Skeletal muscle cell (primary cell): ENCODE data around the gene GPER1.

Experiments
- DNase-seq: peaks from one replicate; pipeline ENCODE4 v3.0.0-alpha.2; 2010; ENCODE audit warnings: low read depth
- H3K4me3 ChIP-seq: 2 replicates; pipeline ENCODE4 v1.5.1; 2011; ENCODE audit warnings: low read depth, mild to moderate bottlenecking, control low read depth, low read length, moderate library complexity

GPER1 gene

GRCh38 chr7:1098243-1099153, 10.6 kb downstream of the GPER1 start:
- DNase-seq, result no peak

GRCh38 chr7:1099154-1099542, 11.2 kb downstream of the GPER1 start:
- H3K4me3 ChIP-seq, result no peak overlapping the region
- no peak for DNase-seq

More at GRCh38 chr7:1098243-1099153, 10.6 kb downstream of the GPER1 start:
- no peak overlapping the region for H3K4me3 ChIP-seq

GRCh38 chr7:1099637-1100036, 11.7 kb downstream of the GPER1 start:
- no peak for DNase-seq
- H3K4me3 ChIP-seq, result no peak overlapping the region

- H3K4me3 ChIP-seq, result no peak overlapping the region
- DNase-seq, result no peak
Observed at GRCh38 chr7:1100386-1100785, 12.5 kb downstream of the GPER1 start.

GRCh38 chr7:1100834-1101562, 13.1 kb downstream of the GPER1 start:
- DNase-seq, result no peak
- H3K4me3 ChIP-seq, result no peak overlapping the region

GRCh38 chr7:1101563-1102431, 13.9 kb downstream of the GPER1 start:
- no peak for DNase-seq
- no peak overlapping the region for H3K4me3 ChIP-seq

- no peak for DNase-seq
- no peak overlapping the region for H3K4me3 ChIP-seq
Observed at GRCh38 chr7:1103009-1103788, 15.3 kb downstream of the GPER1 start.

- H3K4me3 ChIP-seq, result no peak overlapping the region
- DNase-seq, result no peak
Observed at GRCh38 chr7:1103789-1104515, 16.0 kb downstream of the GPER1 start.

GRCh38 chr7:1104516-1105179, 16.7 kb downstream of the GPER1 start:
- no peak overlapping the region for H3K4me3 ChIP-seq
- no peak for DNase-seq

- no peak overlapping the region for H3K4me3 ChIP-seq
- DNase-seq, result no peak
Observed at GRCh38 chr7:1105189-1105588, 17.3 kb downstream of the GPER1 start.

GRCh38 chr7:1106063-1106792, 18.3 kb downstream of the GPER1 start:
- H3K4me3 ChIP-seq, result no peak overlapping the region
- DNase-seq, result no peak

- DNase-seq, result no peak
Observed at GRCh38 chr7:1106793-1107421, 19.0 kb downstream of the GPER1 start.

GRCh38 chr7:1108264-1108920, 20.5 kb downstream of the GPER1 start:
- no peak for DNase-seq
- H3K4me3 ChIP-seq, result no peak overlapping the region

More at GRCh38 chr7:1106793-1107421, 19.0 kb downstream of the GPER1 start:
- no peak overlapping the region for H3K4me3 ChIP-seq

GRCh38 chr7:1109581-1110310, 21.8 kb downstream of the GPER1 start:
- no peak overlapping the region for H3K4me3 ChIP-seq
- DNase-seq, result no peak

GRCh38 chr7:1110358-1110757, 22.4 kb downstream of the GPER1 start:
- DNase-seq, result no peak
- no peak overlapping the region for H3K4me3 ChIP-seq

- no peak for DNase-seq
- no peak overlapping the region for H3K4me3 ChIP-seq
Observed at GRCh38 chr7:1111156-1111555, 23.2 kb downstream of the GPER1 start.
